HepG2 (cell line): ENCODE measurements around the gene SIGLEC7.

ENCODE experiments used
- CREB1 ChIP-seq, 2 experiments: fragments of 450-650 bp in 1 of 2; IDR thresholded peaks; 2 replicates each; pipeline ENCODE4 v1.6.1; 2016 to 2017; ENCODE audit warnings: control low read depth in 1 of 2, mild to moderate bottlenecking in 1 of 2, missing compliant biosample characterization in 1 of 2, missing genetic modification characterization in 1 of 2
- CTCF ChIP-seq: sonication (generic); formaldehyde crosslinking; IDR thresholded peaks from 2 replicates; pipeline ENCODE4 v1.5.0; 2020; ENCODE audit warnings: mild to moderate bottlenecking, missing genetic modification reagents, moderate library complexity
- HDAC2 ChIP-seq: sonication (generic); formaldehyde crosslinking; IDR thresholded peaks from 2 replicates; pipeline ENCODE4 v1.4.0; 2020; ENCODE audit warnings: missing genetic modification reagents
- IRF9 ChIP-seq: sonication (generic); formaldehyde crosslinking; IDR thresholded peaks from 2 replicates; pipeline ENCODE4 v1.8.0; 2022; ENCODE audit warnings: missing genetic modification reagents, mild to moderate bottlenecking, borderline replicate concordance
- KAT2B ChIP-seq: fragments of 150-350 bp; IDR thresholded peaks from 2 replicates; pipeline ENCODE4 v1.6.1; 2014; ENCODE audit warnings: low read depth, low read length, borderline replicate concordance
- MAZ ChIP-seq, 2 experiments: sonication (generic) in 1 of 2; formaldehyde crosslinking in 1 of 2; IDR thresholded peaks; 2 replicates each; pipeline versions ENCODE4 v1.5.0 to v1.6.1; 2012 to 2020; ENCODE audit warnings: low read depth in 2 of 2, mild to moderate bottlenecking in 2 of 2, borderline replicate concordance in 1 of 2, improper control_type of control experiment in 1 of 2, low read length in 1 of 2, missing genetic modification reagents in 1 of 2, moderate library complexity in 1 of 2
- MTF2 ChIP-seq: sonication (generic); formaldehyde crosslinking; IDR thresholded peaks from 2 replicates; pipeline ENCODE4 v1.5.0; 2020; ENCODE audit warnings: missing genetic modification reagents, borderline replicate concordance
- RAD21 ChIP-seq: fragments of 450-650 bp; formaldehyde crosslinking; IDR thresholded peaks from 2 replicates; pipeline ENCODE4 v1.5.0; 2020; ENCODE audit warnings: mild to moderate bottlenecking
- REST ChIP-seq, 2 experiments: IDR thresholded peaks; 2 replicates each; pipeline ENCODE4 v1.6.1; 2011 to 2012; ENCODE audit warnings: low read length in 2 of 2, borderline replicate concordance in 1 of 2, low read depth in 1 of 2, mild to moderate bottlenecking in 1 of 2, moderate library complexity in 1 of 2
- SALL2 ChIP-seq: sonication (generic); formaldehyde crosslinking; IDR thresholded peaks from 2 replicates; pipeline ENCODE4 v1.8.1; 2023; ENCODE audit warnings: mild to moderate bottlenecking, missing genetic modification reagents, inconsistent platforms
- SOX6 ChIP-seq, 2 experiments: fragments of 450-650 bp in 1 of 2; sonication (generic) in 1 of 2; formaldehyde crosslinking in 1 of 2; IDR thresholded peaks; 2 replicates each; pipeline versions ENCODE4 v1.4.0 to v1.6.1; 2017 to 2020; ENCODE audit warnings: antibody characterized with exemption in 1 of 2, mild to moderate bottlenecking in 1 of 2, missing genetic modification reagents in 1 of 2
- ZNF263 ChIP-seq: sonication (generic); formaldehyde crosslinking; IDR thresholded peaks from 2 replicates; pipeline ENCODE4 v1.4.0; 2020; ENCODE audit warnings: missing genetic modification reagents
- ZNF292 ChIP-seq: sonication (generic); formaldehyde crosslinking; IDR thresholded peaks from 2 replicates; pipeline ENCODE4 v1.8.1; 2022; ENCODE audit warnings: mild to moderate bottlenecking, low read depth, missing genetic modification reagents, borderline replicate concordance
- ZNF775 ChIP-seq: sonication (generic); formaldehyde crosslinking; IDR thresholded peaks from 2 replicates; pipeline ENCODE4 v1.4.0; 2020; ENCODE audit warnings: missing genetic modification reagents, mild to moderate bottlenecking, moderate library complexity, borderline replicate concordance

GRCh38 chr19:51139299-51140014 is 2.6 kb upstream of the SIGLEC7 start:
- TF ChIP-seq CTCF (CRISPR knock-in tag) = no peak
- TF ChIP-seq RAD21 (CRISPR knock-in tag) = no peak
- no peak for TF ChIP-seq SALL2 (CRISPR knock-in tag)
- TF ChIP-seq CREB1 (IDR thresholded peaks at IDR 0.05) = no peak
- TF ChIP-seq CREB1 (CRISPR knock-in tag; IDR thresholded peaks at IDR 0.05) = no peak
- TF ChIP-seq ZNF775 = no peak
- no peak for TF ChIP-seq KAT2B
- no peak for TF ChIP-seq REST (IDR thresholded peaks at IDR 0.05; ENCODE audit: borderline replicate concordance in 1 of 2, low read depth in 1 of 2, low read length in 2 of 2)
- TF ChIP-seq MAZ (IDR thresholded peaks at IDR 0.05; ENCODE audit: borderline replicate concordance, low read depth, low read length) = no peak
- no peak for TF ChIP-seq MAZ (CRISPR knock-in tag; IDR thresholded peaks at IDR 0.05; ENCODE audit: low read depth)
- no peak for TF ChIP-seq MTF2
- no peak for TF ChIP-seq IRF9 (CRISPR knock-in tag)
- TF ChIP-seq ZNF263 (CRISPR knock-in tag) = no peak
- no peak for TF ChIP-seq ZNF292
- no peak for TF ChIP-seq SOX6 (IDR thresholded peaks at IDR 0.05)
- TF ChIP-seq SOX6 (CRISPR knock-in tag; IDR thresholded peaks at IDR 0.05) = no peak
- no peak for TF ChIP-seq HDAC2
